ENCODE measurements around the gene RMND1.
"Not testable (repeated sequence)": the region's sequence is repeated elsewhere in the genome, so short reads cannot be mapped to it uniquely, and the experiment has no call there.

RMND1 gene

GRCh38 chr6:151389618-151390275, 62.2 kb downstream of the RMND1 start:
- Histone ChIP-seq H3K9me3 (ENCODE audit: control insufficient read depth, low read length) (no peaks in the 10 kb centered on the region), H3K27ac (ENCODE audit: insufficient read depth, low read depth, low read length, poor library complexity, severe bottlenecking) (peak overlapping the region; percentile 100), H3K36me3 (ENCODE audit: control insufficient read depth, insufficient read depth, low read length) (no peaks in the 10 kb centered on the region), H3K4me1 (ENCODE audit: control insufficient read depth, insufficient read depth, low read length) (peaks cover 18% of the 10 kb centered on the region), H3K4me3 (ENCODE audit: insufficient read depth, low read depth, low read length) (peak overlapping the region; percentile 94), H3K27me3 (ENCODE audit: control insufficient read depth, insufficient read depth, low read length, poor library complexity, severe bottlenecking) (no peaks in the 10 kb centered on the region)
- WGBS, 2 experiments: 0% methylated on average over 54 of the region's 54 CpGs

DNA sequence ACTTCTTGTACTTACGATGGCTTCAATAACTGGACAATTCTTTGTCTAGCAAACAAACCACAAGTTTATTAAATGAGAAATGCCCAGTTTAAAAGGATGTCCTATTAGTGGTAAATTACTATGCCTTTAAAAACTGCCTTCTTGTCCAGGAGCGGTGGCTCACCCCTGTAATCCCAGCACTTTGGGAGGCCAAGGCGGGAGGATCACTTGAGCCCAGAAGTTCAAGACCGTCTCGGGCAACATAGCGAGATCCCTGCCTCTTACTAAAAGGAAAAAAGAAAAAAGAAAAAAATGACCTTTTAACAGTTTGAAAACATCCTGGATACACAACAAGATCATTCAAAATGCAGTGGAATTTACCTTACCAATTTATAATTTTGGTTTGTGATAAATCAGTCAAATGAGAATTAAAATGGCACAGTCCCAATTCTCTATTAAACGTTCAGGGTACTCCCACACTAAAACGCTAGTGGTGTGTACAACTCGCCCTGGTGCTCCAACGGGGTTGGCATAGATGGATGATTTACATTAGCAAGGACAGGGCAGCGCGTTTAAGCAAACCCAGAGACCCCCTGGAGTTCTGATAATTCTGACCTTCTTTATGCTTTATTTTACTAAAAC, 62.8 kb downstream of the RMND1 start:
- peaks cover 18% of the 10 kb centered on the region for H3K4me1 ChIP-seq (ENCODE audit: control insufficient read depth, insufficient read depth, low read length)
- WGBS, 2 experiments: 46% methylated on average over 12 of the region's 12 CpGs

GRCh38 chr6:151388236-151388635, 63.7 kb downstream of the RMND1 start:
- Histone ChIP-seq H3K4me1 (ENCODE audit: control insufficient read depth, insufficient read depth, low read length) (peaks cover 14% of the 10 kb centered on the region), H3K27me3 (ENCODE audit: control insufficient read depth, insufficient read depth, low read length, poor library complexity, severe bottlenecking) (no peaks in the 10 kb centered on the region), H3K9me3 (ENCODE audit: control insufficient read depth, low read length) (no peaks in the 10 kb centered on the region), H3K36me3 (ENCODE audit: control insufficient read depth, insufficient read depth, low read length) (no peaks in the 10 kb centered on the region), H3K4me3 (ENCODE audit: insufficient read depth, low read depth, low read length) (no peak overlapping the region), H3K27ac (ENCODE audit: insufficient read depth, low read depth, low read length, poor library complexity, severe bottlenecking) (no peak overlapping the region)
- WGBS, 2 experiments: 90 to 98% methylated on average over 2 of the region's 2 CpGs

More for the DNA sequence above, 62.8 kb downstream of the RMND1 start:
- no peaks in the 10 kb centered on the region for H3K36me3 ChIP-seq (ENCODE audit: control insufficient read depth, insufficient read depth, low read length)
- no peaks in the 10 kb centered on the region for H3K27me3 ChIP-seq (ENCODE audit: control insufficient read depth, insufficient read depth, low read length, poor library complexity, severe bottlenecking)
- H3K4me3 ChIP-seq (ENCODE audit: insufficient read depth, low read depth, low read length): peak overlapping the region; percentile 94
- no peaks in the 10 kb centered on the region for H3K9me3 ChIP-seq (ENCODE audit: control insufficient read depth, low read length)
- H3K27ac ChIP-seq (ENCODE audit: insufficient read depth, low read depth, low read length, poor library complexity, severe bottlenecking): peak overlapping the region; percentile 100

- Histone ChIP-seq H3K36me3 (ENCODE audit: control insufficient read depth, insufficient read depth, low read length) (no peaks in the 10 kb centered on the region), H3K4me1 (ENCODE audit: control insufficient read depth, insufficient read depth, low read length) (peaks cover 6% of the 10 kb centered on the region), H3K27me3 (ENCODE audit: control insufficient read depth, insufficient read depth, low read length, poor library complexity, severe bottlenecking) (no peaks in the 10 kb centered on the region), H3K27ac (ENCODE audit: insufficient read depth, low read depth, low read length, poor library complexity, severe bottlenecking) (no peak overlapping the region), H3K4me3 (ENCODE audit: insufficient read depth, low read depth, low read length) (no peak overlapping the region), H3K9me3 (ENCODE audit: control insufficient read depth, low read length) (no peaks in the 10 kb centered on the region)
- 91 to 92% methylated on average over 9 to 10 of the region's 11 CpGs for WGBS, 2 experiments
Measured at GRCh38 chr6:151387175-151387970, 64.6 kb downstream of the RMND1 start.

DNA sequence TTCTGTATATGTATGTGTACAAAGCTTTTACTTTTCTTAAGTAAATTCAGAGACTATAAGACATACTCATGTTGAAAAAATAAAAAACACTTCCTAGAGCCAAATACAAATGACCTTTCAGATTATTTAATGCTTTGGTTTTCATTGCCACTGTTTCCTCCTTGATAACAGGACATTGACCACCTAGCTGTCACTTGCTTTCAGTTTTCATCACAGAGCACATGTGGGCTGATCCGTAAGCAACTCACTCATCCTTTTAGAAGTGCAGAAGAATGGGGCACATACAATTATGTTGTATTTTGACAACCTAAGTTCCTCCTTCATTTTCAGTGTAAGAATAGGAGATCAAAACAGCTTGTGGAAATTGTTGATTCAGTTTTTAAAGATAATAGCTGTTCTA, 66.7 kb downstream of the RMND1 start:
- Histone ChIP-seq H3K27ac (ENCODE audit: insufficient read depth, low read depth, low read length, poor library complexity, severe bottlenecking) (no peak overlapping the region), H3K9me3 (ENCODE audit: control insufficient read depth, low read length) (no peaks in the 10 kb centered on the region), H3K36me3 (ENCODE audit: control insufficient read depth, insufficient read depth, low read length) (no peaks in the 10 kb centered on the region), H3K27me3 (ENCODE audit: control insufficient read depth, insufficient read depth, low read length, poor library complexity, severe bottlenecking) (no peaks in the 10 kb centered on the region), H3K4me1 (ENCODE audit: control insufficient read depth, insufficient read depth, low read length) (peaks cover 8% of the 10 kb centered on the region), H3K4me3 (ENCODE audit: insufficient read depth, low read depth, low read length) (no peak overlapping the region)
- 90 to 100% methylated on average over 1 of the region's 1 CpG for WGBS, 2 experiments

DNA sequence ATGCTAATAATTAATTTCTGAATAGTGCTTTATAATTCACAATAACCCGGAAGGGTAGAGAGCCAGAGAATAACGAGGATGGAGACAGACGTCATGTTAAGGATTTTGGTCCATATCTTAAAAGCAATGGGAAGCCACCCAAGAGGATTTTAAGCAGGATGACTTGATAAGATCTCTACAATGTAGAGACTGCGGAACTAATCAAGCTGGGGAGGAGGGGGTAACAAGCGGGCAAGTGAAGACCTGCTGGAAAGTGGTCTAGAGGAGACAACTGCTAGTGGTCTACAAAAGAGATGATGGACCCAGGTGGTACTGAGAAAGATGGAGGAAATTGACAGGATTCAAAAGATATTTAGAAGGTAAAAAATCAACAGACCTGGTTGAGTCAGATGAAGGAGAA, 67.8 kb downstream of the RMND1 start:
- H3K4me3 ChIP-seq (ENCODE audit: insufficient read depth, low read depth, low read length): no peak overlapping the region
- H3K27ac ChIP-seq (ENCODE audit: insufficient read depth, low read depth, low read length, poor library complexity, severe bottlenecking): no peak overlapping the region
- H3K36me3 ChIP-seq (ENCODE audit: control insufficient read depth, insufficient read depth, low read length): no peaks in the 10 kb centered on the region
- WGBS, 2 experiments: 93 to 94% methylated on average over 5 of the region's 5 CpGs
- H3K9me3 ChIP-seq (ENCODE audit: control insufficient read depth, low read length): no peaks in the 10 kb centered on the region
- H3K4me1 ChIP-seq (ENCODE audit: control insufficient read depth, insufficient read depth, low read length): peaks cover 8% of the 10 kb centered on the region
- H3K27me3 ChIP-seq (ENCODE audit: control insufficient read depth, insufficient read depth, low read length, poor library complexity, severe bottlenecking): no peaks in the 10 kb centered on the region

DNA sequence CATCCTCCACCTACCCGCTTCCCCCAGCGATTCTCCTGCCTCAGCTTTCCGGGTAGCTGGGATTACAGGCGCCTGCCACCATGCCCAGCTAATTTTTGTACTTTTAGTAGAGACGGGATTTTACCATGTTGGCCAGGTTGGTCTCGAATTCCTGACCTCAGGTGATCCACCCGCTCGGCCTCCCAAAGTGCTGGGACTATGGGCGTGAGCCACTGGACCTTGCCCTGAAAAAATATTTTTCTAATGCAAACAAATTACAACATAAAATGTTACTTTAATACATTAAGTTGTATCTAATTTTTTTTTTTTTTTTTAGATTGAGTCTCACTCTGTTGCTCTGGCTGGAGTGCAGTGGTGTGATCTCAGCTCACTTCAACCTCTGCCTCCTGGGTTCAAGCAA, 69.3 kb downstream of the RMND1 start:
- not testable (repeated sequence) for H3K27me3 ChIP-seq (ENCODE audit: control insufficient read depth, insufficient read depth, low read length, poor library complexity, severe bottlenecking); H3K9me3 ChIP-seq (ENCODE audit: control insufficient read depth, low read length); H3K4me1 ChIP-seq (ENCODE audit: control insufficient read depth, insufficient read depth, low read length); H3K36me3 ChIP-seq (ENCODE audit: control insufficient read depth, insufficient read depth, low read length); H3K4me3 ChIP-seq (ENCODE audit: insufficient read depth, low read depth, low read length); H3K27ac ChIP-seq (ENCODE audit: insufficient read depth, low read depth, low read length, poor library complexity, severe bottlenecking)
- WGBS, 2 experiments: 94 to 98% methylated on average over 9 of the region's 9 CpGs

GRCh38 chr6:151381722-151382121, 70.2 kb downstream of the RMND1 start:
- WGBS, 2 experiments: 91 to 97% methylated on average over 4 of the region's 4 CpGs
- no peak overlapping the region for H3K27ac ChIP-seq (ENCODE audit: insufficient read depth, low read depth, low read length, poor library complexity, severe bottlenecking)
- no peaks in the 10 kb centered on the region for H3K27me3 ChIP-seq (ENCODE audit: control insufficient read depth, insufficient read depth, low read length, poor library complexity, severe bottlenecking)
- no peaks in the 10 kb centered on the region for H3K9me3 ChIP-seq (ENCODE audit: control insufficient read depth, low read length)
- H3K4me1 ChIP-seq (ENCODE audit: control insufficient read depth, insufficient read depth, low read length): peaks cover 4% of the 10 kb centered on the region
- H3K36me3 ChIP-seq (ENCODE audit: control insufficient read depth, insufficient read depth, low read length): no peaks in the 10 kb centered on the region
- no peak overlapping the region for H3K4me3 ChIP-seq (ENCODE audit: insufficient read depth, low read depth, low read length)

- 84 to 95% methylated on average over 1 of the region's 1 CpG for WGBS, 2 experiments
- no peak overlapping the region for H3K27ac ChIP-seq (ENCODE audit: insufficient read depth, low read depth, low read length, poor library complexity, severe bottlenecking)
- H3K9me3 ChIP-seq (ENCODE audit: control insufficient read depth, low read length): no peaks in the 10 kb centered on the region
- no peaks in the 10 kb centered on the region for H3K27me3 ChIP-seq (ENCODE audit: control insufficient read depth, insufficient read depth, low read length, poor library complexity, severe bottlenecking)
- no peak overlapping the region for H3K4me3 ChIP-seq (ENCODE audit: insufficient read depth, low read depth, low read length)
- peaks cover 4% of the 10 kb centered on the region for H3K4me1 ChIP-seq (ENCODE audit: control insufficient read depth, insufficient read depth, low read length)
- H3K36me3 ChIP-seq (ENCODE audit: control insufficient read depth, insufficient read depth, low read length): no peaks in the 10 kb centered on the region
Measured at GRCh38 chr6:151380848-151381205, 71.1 kb downstream of the RMND1 start.

Data from ectodermal cell (in vitro differentiated cells).